ENCODE data around the gene ATP13A4. TPM values are rescaled to one million over a fixed set of nuclear protein-coding genes. Genes with fewer than 3 reads are reported as not detected.
A peak's percentile ranks its signal among the peaks of the same experiment; 100 is the strongest.

Gene ATP13A4
- total and polyA plus RNA-seq, 8 donors: 48.4 to 262 (median 60.2) TPM

DNA sequence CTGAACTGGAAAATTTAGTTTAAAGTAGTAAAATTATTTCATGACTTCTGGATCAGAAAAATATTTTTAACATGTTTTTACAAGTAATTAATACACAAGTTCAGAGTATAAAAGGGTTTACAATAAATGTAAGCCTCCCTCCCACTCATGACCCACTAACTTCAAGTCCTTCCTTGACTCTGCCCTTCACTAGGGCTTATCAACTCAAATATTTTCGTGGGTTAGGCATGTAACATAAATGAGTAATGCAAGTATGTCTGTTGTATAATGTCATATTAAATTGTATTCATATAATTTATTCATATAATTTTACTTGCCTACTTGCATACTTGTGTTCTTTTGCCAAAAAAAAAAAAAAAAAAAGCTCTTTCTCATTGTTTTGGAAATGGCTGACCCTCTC is 34.9 kb upstream of the ATP13A4 start:
- Histone ChIP-seq H3K4me3 (no peak overlapping the region), H3K27me3 (no peaks in the 10 kb centered on the region), H3K9me3 (no peaks in the 10 kb centered on the region), H3K27ac (no peak overlapping the region), H3K36me3 (no peaks in the 10 kb centered on the region), H3K4me1 (peaks cover 5 to 18% of the 10 kb centered on the region in 2 donors)
- DNase-seq (no peak), ATAC-seq (no peak)
- intact Hi-C loops (cut with DNase I): no loop called here
- TF ChIP-seq, protein P1, sequence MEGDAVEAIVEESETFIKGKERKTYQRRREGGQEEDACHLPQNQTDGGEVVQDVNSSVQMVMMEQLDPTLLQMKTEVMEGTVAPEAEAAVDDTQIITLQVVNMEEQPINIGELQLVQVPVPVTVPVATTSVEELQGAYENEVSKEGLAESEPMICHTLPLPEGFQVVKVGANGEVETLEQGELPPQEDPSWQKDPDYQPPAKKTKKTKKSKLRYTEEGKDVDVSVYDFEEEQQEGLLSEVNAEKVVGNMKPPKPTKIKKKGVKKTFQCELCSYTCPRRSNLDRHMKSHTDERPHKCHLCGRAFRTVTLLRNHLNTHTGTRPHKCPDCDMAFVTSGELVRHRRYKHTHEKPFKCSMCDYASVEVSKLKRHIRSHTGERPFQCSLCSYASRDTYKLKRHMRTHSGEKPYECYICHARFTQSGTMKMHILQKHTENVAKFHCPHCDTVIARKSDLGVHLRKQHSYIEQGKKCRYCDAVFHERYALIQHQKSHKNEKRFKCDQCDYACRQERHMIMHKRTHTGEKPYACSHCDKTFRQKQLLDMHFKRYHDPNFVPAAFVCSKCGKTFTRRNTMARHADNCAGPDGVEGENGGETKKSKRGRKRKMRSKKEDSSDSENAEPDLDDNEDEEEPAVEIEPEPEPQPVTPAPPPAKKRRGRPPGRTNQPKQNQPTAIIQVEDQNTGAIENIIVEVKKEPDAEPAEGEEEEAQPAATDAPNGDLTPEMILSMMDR (IDR thresholded peaks at IDR 0.05): no peak

DNA sequence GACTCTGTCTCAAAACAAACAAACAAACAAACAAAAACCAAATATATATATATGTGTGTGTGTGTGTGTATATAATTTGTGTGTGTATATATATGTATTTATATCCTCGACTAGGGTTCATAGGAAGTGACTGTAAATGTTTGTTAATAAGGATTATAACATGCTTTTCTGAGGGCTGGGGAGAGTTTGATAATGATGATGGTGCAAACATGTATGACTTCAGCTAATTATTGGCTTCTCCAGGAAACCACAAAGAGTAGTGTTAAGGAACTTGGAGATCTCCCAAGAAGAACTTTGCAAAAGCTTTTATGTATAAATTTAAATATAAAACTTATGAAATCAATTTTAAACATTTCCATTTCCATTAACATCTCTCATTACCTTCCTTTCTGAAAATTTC is 34.4 kb upstream of the ATP13A4 start:
- TF ChIP-seq, protein P1 (IDR thresholded peaks at IDR 0.05): no peak
- H3K9me3 ChIP-seq: no peaks in the 10 kb centered on the region
- H3K27ac ChIP-seq: no peak overlapping the region
- H3K27me3 ChIP-seq: no peaks in the 10 kb centered on the region
- no peak for DNase-seq
- H3K36me3 ChIP-seq: no peaks in the 10 kb centered on the region
- no peak for ATAC-seq
- H3K4me1 ChIP-seq: peaks cover 3 to 13% of the 10 kb centered on the region in 2 donors
- H3K4me3 ChIP-seq: no peak overlapping the region
- intact Hi-C loops (cut with DNase I): no loop called here

DNA sequence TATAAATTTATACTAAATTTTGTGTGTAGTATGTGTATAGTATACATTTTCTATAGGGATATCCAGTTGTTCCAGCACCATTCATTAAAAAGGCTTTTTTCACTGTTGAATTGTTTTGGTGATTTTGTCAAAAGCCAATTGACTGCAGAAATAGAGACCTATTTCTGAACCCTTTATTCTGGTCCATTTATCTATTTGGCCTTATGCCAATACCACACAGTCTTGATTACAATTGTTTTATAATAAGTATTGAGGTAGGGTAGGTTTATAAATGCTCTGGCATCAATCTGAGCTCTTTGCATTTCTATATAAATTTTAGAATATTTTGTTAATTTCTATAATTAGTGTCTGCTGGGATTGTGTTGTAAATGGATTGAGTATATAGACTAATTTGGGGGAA is 31.8 kb upstream of the ATP13A4 start:
- Histone ChIP-seq H3K4me3 (no peak overlapping the region), H3K4me1 (peaks cover 0 to 3% of the 10 kb centered on the region in 2 donors), H3K36me3 (no peaks in the 10 kb centered on the region), H3K27me3 (no peaks in the 10 kb centered on the region), H3K27ac (no peak overlapping the region), H3K9me3 (no peaks in the 10 kb centered on the region)
- ATAC-seq (no peak), DNase-seq (no peak)
- intact Hi-C loops (cut with DNase I): no loop called here
- TF ChIP-seq, protein P1 (IDR thresholded peaks at IDR 0.05): no peak

DNA sequence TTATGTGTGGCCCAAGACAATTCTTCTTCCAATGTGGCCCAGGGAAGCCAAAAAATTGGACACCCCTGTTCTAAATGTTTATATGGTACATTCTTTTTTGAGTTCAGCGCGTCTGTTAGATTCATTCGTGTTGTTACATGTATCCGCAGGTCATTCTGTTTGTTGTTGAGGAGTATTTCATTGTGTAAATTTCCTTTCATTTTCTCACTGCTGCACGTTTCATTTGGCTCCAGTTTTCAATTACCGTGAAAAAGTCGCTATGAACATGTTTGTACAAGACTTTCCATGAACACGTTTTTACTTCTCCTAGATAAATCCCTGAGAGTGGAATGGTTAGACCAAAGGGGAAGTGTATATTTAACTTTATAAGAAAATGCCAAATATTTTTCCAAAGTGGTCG is 30.8 kb upstream of the ATP13A4 start:
- intact Hi-C loops (cut with DNase I): no loop called here
- Histone ChIP-seq H3K9me3 (no peaks in the 10 kb centered on the region), H3K27me3 (no peaks in the 10 kb centered on the region), H3K27ac (no peak overlapping the region), H3K36me3 (no peaks in the 10 kb centered on the region), H3K4me3 (no peak overlapping the region), H3K4me1 (peaks cover 0 to 3% of the 10 kb centered on the region in 2 donors)
- no peak for ATAC-seq
- DNase-seq: no peak
- TF ChIP-seq, protein P1 (IDR thresholded peaks at IDR 0.05): no peak

DNA sequence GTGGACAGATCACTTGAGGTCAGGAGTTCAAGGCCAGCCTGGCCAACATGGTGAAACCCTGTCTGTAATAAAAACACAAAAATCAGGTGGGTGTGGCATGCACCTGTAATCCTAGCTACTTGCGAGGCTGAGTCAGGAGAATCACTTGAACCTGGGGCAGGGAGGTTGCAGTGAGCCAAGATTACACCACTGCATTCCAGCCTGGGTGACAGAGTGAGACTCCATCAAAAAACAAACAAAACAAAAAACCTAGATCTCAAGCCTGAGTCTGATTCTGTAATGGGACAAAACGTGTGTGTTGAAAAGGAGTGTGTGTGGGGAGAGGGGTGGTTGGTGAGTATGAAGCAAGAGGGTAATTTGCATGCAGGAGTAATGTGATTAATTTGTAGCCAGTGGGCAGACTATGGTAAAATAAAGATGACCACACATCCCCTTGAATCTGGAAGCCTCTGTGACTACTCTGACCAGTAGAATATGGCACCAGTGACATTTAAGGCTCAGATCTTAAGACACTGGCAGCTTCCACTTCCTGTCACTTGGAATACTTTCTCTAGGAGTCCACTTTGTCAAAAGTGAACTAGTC is 19.9 kb upstream of the ATP13A4 start:
- Histone ChIP-seq H3K4me1 (no peaks in the 10 kb centered on the region), H3K27me3 (no peaks in the 10 kb centered on the region), H3K9me3 (no peaks in the 10 kb centered on the region), H3K4me3 (no peak overlapping the region), H3K27ac (no peak overlapping the region), H3K36me3 (no peaks in the 10 kb centered on the region)
- TF ChIP-seq, protein P1 (IDR thresholded peaks at IDR 0.05): no peak
- intact Hi-C loops (cut with DNase I): loop anchor here in 1 of 2 donors (10.0 kb wide), 1 partner anchor 760 kb away; no protein-coding TSS in a partner anchor
- ATAC-seq (peak; percentile 13), DNase-seq (no peak)
